ENCODE data around the gene MMD.

DNA sequence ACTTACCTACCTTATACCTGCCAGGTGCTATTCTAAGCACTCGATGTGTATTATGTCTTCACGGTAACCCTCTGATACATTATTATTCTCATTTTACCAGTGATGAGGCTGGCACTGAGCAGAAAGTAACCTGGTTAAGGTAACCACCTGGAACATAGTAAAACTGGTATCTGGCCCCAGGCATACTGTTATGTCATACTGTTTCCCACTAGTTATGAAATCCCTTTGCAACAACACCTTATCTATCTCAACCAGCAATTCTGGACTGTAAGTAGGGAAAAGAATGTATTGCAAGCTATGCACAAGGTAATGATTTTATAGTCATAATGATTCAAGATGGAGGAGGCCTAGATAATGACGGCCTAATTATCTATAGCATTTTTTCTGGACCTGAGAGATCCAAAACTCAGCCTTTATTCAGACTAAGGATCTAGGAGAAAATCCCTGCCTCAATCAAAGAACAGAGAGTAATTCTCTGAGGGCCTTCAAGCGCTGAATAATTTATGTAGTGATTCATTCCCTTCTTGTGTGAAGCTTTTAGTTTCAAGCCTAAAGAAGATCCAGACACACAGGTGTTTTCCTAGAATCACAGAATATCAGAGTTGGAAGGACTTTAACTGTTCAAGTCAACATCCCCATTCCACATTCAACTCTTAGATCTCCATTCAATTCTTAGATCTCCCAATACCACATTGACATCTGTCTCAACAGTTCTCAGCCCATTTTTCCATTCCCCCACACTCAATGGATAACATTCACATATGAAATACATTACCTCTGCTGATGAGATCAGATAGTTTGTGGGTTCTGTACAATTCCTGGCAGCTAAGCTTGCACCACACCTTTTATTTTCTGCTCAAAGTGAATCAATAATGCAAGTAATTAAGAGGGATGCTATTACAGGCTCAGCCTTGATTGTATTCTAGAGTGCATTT, 14.9 kb upstream of the MMD start:
- TF ChIP-seq, protein P1, sequence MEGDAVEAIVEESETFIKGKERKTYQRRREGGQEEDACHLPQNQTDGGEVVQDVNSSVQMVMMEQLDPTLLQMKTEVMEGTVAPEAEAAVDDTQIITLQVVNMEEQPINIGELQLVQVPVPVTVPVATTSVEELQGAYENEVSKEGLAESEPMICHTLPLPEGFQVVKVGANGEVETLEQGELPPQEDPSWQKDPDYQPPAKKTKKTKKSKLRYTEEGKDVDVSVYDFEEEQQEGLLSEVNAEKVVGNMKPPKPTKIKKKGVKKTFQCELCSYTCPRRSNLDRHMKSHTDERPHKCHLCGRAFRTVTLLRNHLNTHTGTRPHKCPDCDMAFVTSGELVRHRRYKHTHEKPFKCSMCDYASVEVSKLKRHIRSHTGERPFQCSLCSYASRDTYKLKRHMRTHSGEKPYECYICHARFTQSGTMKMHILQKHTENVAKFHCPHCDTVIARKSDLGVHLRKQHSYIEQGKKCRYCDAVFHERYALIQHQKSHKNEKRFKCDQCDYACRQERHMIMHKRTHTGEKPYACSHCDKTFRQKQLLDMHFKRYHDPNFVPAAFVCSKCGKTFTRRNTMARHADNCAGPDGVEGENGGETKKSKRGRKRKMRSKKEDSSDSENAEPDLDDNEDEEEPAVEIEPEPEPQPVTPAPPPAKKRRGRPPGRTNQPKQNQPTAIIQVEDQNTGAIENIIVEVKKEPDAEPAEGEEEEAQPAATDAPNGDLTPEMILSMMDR (IDR thresholded peaks at IDR 0.05; ENCODE audit: low read length): no peak
- no peak for TF ChIP-seq EZH2 (IDR thresholded peaks at IDR 0.05; ENCODE audit: borderline replicate concordance, low read length)
